Measurements from ENCODE around the gene CYLD. TPM values are rescaled to one million over a fixed set of nuclear protein-coding genes. Genes with fewer than 3 reads are reported as not detected.

Gene CYLD
- total and polyA plus RNA-seq, 2 donors (not counting 1 experiment from before 2014, with no cell fraction given), result 30.0 to 160 TPM

GRCh38 chr16:50742576-50743200 lies 802 bp downstream of the CYLD start:
- peak overlapping the region; percentile 100 for H3K27ac ChIP-seq (ENCODE audit: low read length in 2 of 2)
- peaks cover 49% of the 10 kb centered on the region for H3K79me2 ChIP-seq (ENCODE audit: control insufficient read depth, insufficient read depth, low read length)
- H3K4me3 ChIP-seq (ENCODE audit: control extremely low read depth in 1 of 5, extremely low read depth in 1 of 5, insufficient read depth in 1 of 5, low read depth in 2 of 5, low read length in 4 of 5), result peak overlapping the region; percentile 75 to 96 (median 85)
- H2AFZ ChIP-seq (ENCODE audit: insufficient read depth, low read depth, low read length, poor library complexity, severe bottlenecking), result peak overlapping the region; percentile 36
- Mint-ChIP-seq H3K27me3 (no peaks in the 10 kb centered on the region), H3K4me1 (peaks cover 52% of the 10 kb centered on the region), H3K27ac (peak overlapping the region; percentile 97), H3K9me3 (ENCODE audit: insufficient read depth) (no peaks in the 10 kb centered on the region), H3K4me3 (peak overlapping the region; percentile 91)
- ATAC-seq (ENCODE audit: low read depth) (peak; percentile 6), DNase-seq (peak; percentile 83)
- H3K36me3 ChIP-seq (replicated peaks in 1 of 2; ENCODE audit: control extremely low read depth in 1 of 2, control insufficient read depth in 1 of 2, extremely low read depth in 1 of 2, insufficient read depth in 2 of 2, low read length in 1 of 2), result peaks cover 0 to 25% of the 10 kb centered on the region in 2 experiments
- TF ChIP-seq, protein P1, sequence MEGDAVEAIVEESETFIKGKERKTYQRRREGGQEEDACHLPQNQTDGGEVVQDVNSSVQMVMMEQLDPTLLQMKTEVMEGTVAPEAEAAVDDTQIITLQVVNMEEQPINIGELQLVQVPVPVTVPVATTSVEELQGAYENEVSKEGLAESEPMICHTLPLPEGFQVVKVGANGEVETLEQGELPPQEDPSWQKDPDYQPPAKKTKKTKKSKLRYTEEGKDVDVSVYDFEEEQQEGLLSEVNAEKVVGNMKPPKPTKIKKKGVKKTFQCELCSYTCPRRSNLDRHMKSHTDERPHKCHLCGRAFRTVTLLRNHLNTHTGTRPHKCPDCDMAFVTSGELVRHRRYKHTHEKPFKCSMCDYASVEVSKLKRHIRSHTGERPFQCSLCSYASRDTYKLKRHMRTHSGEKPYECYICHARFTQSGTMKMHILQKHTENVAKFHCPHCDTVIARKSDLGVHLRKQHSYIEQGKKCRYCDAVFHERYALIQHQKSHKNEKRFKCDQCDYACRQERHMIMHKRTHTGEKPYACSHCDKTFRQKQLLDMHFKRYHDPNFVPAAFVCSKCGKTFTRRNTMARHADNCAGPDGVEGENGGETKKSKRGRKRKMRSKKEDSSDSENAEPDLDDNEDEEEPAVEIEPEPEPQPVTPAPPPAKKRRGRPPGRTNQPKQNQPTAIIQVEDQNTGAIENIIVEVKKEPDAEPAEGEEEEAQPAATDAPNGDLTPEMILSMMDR (IDR thresholded peaks at IDR 0.05), result no peak
- TF ChIP-seq EZH2 (IDR thresholded peaks at IDR 0.05; ENCODE audit: borderline replicate concordance, insufficient read depth, low read depth, low read length, poor library complexity, severe bottlenecking), result no peak
- no peaks in the 10 kb centered on the region for H3K27me3 ChIP-seq (replicated peaks in 1 of 4; ENCODE audit: control extremely low read depth in 1 of 4, control insufficient read depth in 3 of 4, insufficient read depth in 4 of 4, low read length in 3 of 4)
- peak overlapping the region; percentile 100 for H3K9ac ChIP-seq (ENCODE audit: low read length)
- 0% methylated on average over 19 of the region's 28 CpGs for WGBS (ENCODE audit: insufficient coverage)
- intact Hi-C loops (cut with micrococcal nuclease), result loop anchor here (1.0 to 5.0 kb wide), 5 partner anchors 44 to 715 kb away; partner anchors contain the start of genes CNEP1R1 and HEATR3
- POLR2A ChIA-PET, result interaction anchor here (0.6 to 1.1 kb wide), 5 partner anchors 59 to 718 kb away, joined by 3 read pairs; partner anchors contain the start of gene SNX20
- peak overlapping the region; percentile 73 for H3K4me2 ChIP-seq (replicated peaks; ENCODE audit: low read depth, low read length, poor library complexity, severe bottlenecking)
- CTCF ChIA-PET, result interaction anchor here (1.6 to 6.9 kb wide), 2 partner anchors 72 to 718 kb away, joined by 5 to 120 read pairs; partner anchors contain the start of gene CNEP1R1
- peaks cover 8% of the 10 kb centered on the region for H4K20me1 ChIP-seq (ENCODE audit: control insufficient read depth, insufficient read depth, low read length, poor library complexity, severe bottlenecking)
- H3K4me1 ChIP-seq (ENCODE audit: control insufficient read depth in 2 of 2, insufficient read depth in 2 of 2, low read length in 2 of 2), result peaks cover 38 to 41% of the 10 kb centered on the region in 2 donors
- H3K9me3 ChIP-seq (ENCODE audit: control extremely low read depth in 1 of 3, control insufficient read depth in 2 of 3, insufficient read depth in 1 of 3, low read length in 2 of 3), result no peaks in the 10 kb centered on the region
